Measurements from ENCODE around the gene AUP1.

GRCh38 chr2:74516650-74517049 is 12.9 kb downstream of the AUP1 start:
- TF ChIP-seq POLR2A (IDR thresholded peaks at IDR 0.05) = no peak
- TF ChIP-seq, protein P1, sequence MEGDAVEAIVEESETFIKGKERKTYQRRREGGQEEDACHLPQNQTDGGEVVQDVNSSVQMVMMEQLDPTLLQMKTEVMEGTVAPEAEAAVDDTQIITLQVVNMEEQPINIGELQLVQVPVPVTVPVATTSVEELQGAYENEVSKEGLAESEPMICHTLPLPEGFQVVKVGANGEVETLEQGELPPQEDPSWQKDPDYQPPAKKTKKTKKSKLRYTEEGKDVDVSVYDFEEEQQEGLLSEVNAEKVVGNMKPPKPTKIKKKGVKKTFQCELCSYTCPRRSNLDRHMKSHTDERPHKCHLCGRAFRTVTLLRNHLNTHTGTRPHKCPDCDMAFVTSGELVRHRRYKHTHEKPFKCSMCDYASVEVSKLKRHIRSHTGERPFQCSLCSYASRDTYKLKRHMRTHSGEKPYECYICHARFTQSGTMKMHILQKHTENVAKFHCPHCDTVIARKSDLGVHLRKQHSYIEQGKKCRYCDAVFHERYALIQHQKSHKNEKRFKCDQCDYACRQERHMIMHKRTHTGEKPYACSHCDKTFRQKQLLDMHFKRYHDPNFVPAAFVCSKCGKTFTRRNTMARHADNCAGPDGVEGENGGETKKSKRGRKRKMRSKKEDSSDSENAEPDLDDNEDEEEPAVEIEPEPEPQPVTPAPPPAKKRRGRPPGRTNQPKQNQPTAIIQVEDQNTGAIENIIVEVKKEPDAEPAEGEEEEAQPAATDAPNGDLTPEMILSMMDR (IDR thresholded peaks at IDR 0.05) = no peak
